Mononuclear cell (primary cell): Measurements from ENCODE around the gene CBLC. TPM values are rescaled to one million over a fixed set of nuclear protein-coding genes. Genes with fewer than 3 reads are reported as not detected.

ENCODE experiments used
- H3K27me3 ChIP-seq: 2 replicates; pipeline ENCODE4 v1.6.0; 2011; ENCODE audit warnings: low read length, control low read depth; ENCODE audit not compliant: insufficient read depth
- H3K4me1 ChIP-seq: 2 replicates; pipeline ENCODE4 v1.5.1; 2011; ENCODE audit warnings: mild to moderate bottlenecking, low read length, control low read depth; ENCODE audit not compliant: insufficient read depth
- H3K4me3 ChIP-seq: 2 replicates; pipeline ENCODE4 v1.5.1; 2011; ENCODE audit warnings: mild to moderate bottlenecking, low read length, moderate library complexity
- H3K9me3 ChIP-seq: 2 replicates; pipeline ENCODE4 v1.5.1; 2011; ENCODE audit warnings: low read depth, mild to moderate bottlenecking, control low read depth, low read length
- total RNA-seq: library from RNA; depleted of rRNA; stranded (reverse); fragments of >200 nt; gene quantifications from one replicate; pipeline ENCODE4 v1.2.3, GENCODE V29; 2012

CBLC gene
- total RNA-seq, 1 donor, result not detected

DNA sequence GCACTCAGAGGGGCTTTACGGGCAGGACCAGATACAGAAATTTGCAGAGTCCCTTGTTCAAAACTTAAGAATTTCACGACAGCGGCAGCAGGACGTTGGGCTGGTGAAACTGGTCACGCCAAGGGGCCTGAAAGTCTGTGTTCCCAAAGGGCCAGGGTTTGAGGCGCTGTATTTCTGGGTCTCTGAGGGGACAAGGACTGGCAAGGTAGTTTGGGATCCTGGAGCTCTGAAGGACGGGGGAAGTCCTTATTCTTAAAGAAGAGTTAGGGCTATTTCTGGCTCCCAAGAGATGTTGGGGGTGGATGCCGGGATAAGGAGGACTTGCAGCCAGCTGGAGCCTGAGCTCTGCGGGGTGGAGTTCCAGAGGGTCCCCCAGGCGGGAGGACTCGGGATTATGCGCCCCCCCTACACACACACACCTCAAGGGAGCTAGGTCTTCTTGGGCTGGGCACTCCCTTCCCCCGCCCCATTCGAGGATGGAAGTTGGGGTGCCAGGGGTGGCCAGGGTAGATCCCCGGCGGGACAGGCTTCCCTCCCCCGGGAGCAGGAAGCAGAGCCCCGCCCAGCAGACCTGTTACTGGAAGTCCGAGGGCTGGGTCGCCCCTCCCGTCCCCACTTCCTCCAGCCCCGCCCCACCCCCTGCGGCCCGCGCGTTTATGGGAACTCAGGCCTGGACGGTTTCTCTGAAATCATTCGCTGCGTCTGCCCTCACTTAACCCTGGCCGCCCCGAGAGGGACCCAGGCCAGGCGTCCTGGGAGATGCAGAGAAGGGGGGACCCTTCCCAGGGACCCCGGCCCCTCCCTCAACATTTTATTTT, 23.5 kb upstream of the CBLC start:
- Histone ChIP-seq H3K9me3 (no peaks in the 10 kb centered on the region), H3K27me3 (no peaks in the 10 kb centered on the region), H3K4me1 (peaks cover 70% of the 10 kb centered on the region), H3K4me3 (peak overlapping the region; percentile 64)

DNA sequence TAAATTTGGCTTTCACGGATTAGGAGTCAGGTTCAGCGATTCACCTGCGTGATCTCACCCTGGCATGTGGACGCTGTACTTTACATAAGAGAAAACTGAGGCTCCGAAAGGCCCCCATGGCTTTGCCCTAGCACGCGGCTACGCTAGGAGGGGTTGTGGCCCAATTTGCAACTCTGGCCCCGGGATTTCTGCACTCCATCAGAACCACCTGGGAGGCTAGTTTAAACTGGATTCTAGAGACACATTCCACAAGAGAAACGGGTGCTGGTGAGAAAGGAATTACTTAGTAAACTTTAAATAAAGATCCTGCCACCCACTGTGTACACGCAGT, 23.0 kb upstream of the CBLC start:
- Histone ChIP-seq H3K4me3 (peak overlapping the region; percentile 28), H3K4me1 (peaks cover 66% of the 10 kb centered on the region), H3K27me3 (no peaks in the 10 kb centered on the region), H3K9me3 (no peaks in the 10 kb centered on the region)

DNA sequence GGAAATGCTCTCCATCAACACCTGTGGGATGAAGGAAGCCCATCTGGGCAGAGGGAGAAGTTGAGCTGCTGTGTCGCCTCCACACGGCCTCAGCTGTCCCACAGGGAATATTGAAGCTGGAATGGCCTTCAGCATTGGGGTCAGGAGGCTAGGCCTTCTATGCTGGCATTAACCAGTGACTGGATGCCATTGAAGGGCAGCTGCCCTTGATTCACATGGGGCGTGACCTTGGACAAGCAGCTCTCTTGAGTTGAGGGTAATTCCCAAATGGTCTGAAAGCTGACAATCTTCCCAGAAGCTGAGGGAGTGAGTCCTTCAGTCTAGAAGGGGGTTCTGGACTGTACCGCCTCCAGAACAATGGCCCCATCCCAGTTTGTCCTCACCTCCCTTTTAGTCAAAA, 22.5 kb upstream of the CBLC start:
- Histone ChIP-seq H3K27me3 (no peaks in the 10 kb centered on the region), H3K9me3 (no peaks in the 10 kb centered on the region), H3K4me1 (peaks cover 66% of the 10 kb centered on the region), H3K4me3 (peak overlapping the region; percentile 28)

DNA sequence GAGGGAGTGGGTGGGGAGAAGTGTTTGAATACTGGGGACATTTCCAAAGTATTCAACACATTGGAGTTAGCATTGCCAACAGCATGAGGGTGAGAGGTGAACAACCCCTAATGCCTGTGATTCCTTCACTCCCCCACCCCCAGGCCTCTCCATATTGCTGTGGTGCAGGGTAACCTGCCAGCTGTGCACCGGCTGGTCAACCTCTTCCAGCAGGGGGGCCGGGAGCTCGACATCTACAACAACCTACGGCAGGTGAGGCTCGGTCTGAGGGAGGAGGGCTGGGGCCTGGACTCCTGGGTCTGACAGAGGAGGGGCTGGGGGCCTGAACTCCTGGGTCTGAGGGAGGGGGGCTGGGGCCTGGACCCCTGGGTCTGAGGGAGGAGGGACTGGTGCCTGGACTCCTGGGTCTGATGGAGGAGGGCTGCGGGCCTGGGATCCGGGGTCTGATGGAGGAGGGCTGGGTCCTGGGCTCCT, 21.6 kb upstream of the CBLC start:
- H3K4me3 ChIP-seq, result no peak overlapping the region
- H3K4me1 ChIP-seq, result peaks cover 64% of the 10 kb centered on the region
- H3K27me3 ChIP-seq, result no peaks in the 10 kb centered on the region
- H3K9me3 ChIP-seq, result no peaks in the 10 kb centered on the region

DNA sequence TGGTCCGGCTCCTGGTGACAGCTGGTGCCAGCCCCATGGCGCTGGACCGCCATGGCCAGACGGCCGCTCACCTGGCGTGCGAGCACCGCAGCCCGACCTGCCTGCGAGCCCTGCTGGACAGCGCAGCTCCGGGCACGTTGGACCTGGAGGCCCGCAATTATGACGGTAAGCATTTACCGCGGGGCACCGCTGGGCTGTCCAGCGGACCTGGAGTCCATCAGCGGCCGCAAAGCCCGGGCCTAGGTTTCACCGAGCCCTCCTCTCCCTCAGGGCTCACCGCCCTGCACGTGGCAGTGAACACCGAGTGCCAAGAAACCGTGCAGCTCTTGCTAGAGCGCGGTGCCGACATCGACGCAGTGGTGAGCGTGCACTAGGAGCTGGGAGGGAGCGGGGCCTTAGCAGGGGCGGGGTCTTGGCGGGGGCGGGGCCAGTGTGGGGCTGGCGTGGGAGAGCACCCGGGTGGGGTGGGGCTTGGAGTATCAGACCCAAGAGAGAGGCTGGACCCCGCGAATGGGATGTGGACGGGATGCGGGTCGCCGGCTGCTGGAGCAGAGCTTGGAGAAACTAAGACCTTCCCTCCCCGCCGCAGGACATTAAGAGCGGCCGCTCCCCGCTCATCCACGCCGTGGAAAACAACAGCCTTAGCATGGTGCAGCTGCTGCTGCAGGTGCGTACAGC, 20.5 kb upstream of the CBLC start:
- peaks cover 53% of the 10 kb centered on the region for H3K4me1 ChIP-seq
- no peaks in the 10 kb centered on the region for H3K9me3 ChIP-seq
- no peak overlapping the region for H3K4me3 ChIP-seq
- no peaks in the 10 kb centered on the region for H3K27me3 ChIP-seq

DNA sequence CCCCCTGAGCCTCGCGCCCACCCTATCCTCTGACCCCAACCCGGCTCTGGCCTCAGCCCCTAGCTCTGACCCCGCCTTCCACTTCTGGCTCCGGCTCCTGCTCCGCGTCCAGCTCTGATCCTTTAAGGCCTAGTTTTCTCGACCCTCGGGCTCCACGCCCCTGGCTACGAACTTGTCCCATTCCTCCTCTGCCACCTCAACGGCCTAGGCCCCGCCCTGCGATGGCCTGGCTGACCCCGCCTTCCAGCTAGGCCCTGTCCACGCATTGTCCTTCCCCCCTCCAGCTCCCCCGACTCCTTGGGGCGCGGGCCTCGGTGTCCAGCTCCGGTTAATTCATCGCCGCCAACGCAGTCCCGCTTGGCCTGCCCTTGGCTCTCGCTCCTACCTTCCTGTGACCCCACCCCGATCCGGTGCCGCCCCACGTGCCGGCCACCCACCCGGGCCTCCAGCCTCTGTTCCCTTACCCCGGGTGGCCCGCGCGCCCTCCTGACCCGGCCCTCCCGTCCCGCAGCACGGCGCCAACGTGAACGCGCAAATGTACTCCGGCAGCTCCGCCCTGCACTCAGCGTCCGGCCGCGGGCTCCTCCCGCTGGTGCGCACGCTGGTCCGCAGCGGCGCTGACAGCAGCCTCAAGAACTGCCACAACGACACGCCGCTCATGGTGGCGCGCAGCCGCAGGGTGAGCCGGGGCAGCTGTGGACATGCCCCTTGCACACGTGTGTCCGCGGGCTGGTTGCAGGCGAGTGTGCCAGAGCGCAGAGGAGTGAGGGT, 19.8 kb upstream of the CBLC start:
- Histone ChIP-seq H3K27me3 (no peaks in the 10 kb centered on the region), H3K9me3 (no peaks in the 10 kb centered on the region), H3K4me1 (peaks cover 46% of the 10 kb centered on the region), H3K4me3 (no peak overlapping the region)

DNA sequence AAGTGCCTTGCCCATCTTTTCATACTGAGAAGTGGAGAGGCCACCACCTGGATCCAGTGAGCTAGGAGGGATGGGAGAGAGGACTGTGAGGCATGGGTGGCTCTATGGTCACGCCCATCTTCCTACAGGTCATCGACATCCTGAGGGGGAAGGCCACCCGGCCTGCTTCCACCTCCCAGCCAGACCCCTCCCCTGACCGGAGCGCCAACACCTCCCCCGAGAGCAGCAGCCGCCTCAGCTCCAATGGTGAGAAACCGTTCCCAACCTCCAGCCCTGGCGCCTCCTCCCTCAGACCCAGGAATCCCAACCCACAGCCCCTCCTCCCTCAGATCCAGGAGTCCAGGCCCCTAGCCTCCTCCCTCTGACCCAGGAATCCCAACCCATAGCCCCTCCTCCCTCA, 19.1 kb upstream of the CBLC start:
- Histone ChIP-seq H3K9me3 (no peaks in the 10 kb centered on the region), H3K4me3 (no peak overlapping the region), H3K27me3 (no peaks in the 10 kb centered on the region), H3K4me1 (peaks cover 44% of the 10 kb centered on the region)

DNA sequence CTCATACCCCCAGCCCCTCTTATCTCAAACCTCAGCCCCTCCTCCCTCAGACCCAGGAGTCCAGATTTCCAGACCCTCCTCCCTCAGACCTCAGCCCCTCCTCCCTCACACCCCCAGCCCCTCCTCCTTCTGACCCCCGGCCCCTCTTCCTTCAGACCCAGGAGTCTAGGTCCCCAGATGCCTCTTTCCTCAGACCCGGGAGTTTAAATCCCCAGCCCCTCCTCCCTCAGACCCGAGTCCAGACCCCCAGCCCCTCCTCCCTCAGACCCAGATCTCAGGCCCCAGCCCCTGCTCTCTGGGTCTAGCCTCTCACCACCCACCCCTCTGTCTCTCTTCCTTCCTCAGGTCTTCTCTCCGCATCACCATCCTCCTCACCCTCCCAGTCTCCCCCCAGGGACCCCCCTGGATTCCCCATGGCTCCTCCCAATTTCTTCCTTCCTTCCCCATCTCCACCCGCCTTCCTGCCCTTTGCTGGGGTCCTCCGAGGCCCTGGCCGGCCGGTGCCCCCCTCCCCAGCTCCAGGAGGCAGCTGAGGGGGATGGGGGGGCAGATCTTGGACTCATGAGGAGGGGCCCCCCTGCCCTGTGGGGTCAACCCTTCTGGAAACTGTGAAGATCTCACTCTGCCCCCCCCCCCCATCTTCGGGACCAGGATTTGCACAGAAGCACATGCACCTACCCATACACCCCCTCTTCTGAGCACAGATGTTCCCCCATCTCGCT, 18.4 kb upstream of the CBLC start:
- no peaks in the 10 kb centered on the region for H3K9me3 ChIP-seq
- no peak overlapping the region for H3K4me3 ChIP-seq
- no peaks in the 10 kb centered on the region for H3K27me3 ChIP-seq
- peaks cover 46% of the 10 kb centered on the region for H3K4me1 ChIP-seq

DNA sequence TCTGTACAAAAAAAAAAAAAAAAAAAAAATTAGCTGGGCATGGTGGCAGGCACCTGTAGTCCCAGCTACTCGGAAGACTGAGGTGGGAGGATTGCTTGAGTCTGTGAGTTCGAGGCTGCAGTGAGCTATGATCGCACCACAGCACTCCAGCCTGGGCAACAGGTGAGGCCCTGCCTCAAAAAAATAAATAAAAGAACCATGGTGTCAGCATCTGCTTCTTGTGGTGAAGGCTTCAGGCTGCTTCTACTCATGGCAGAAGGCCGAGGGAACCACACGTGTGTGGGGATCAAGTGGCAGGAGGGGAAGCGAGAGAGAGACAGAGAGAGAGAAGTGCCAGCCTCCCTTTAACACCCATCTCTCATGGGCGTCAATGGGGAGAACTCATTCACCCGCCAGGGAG, 15.7 kb upstream of the CBLC start:
- H3K4me1 ChIP-seq, result peaks cover 45% of the 10 kb centered on the region
- no peaks in the 10 kb centered on the region for H3K27me3 ChIP-seq
- H3K9me3 ChIP-seq, result no peaks in the 10 kb centered on the region
- H3K4me3 ChIP-seq, result no peak overlapping the region

DNA sequence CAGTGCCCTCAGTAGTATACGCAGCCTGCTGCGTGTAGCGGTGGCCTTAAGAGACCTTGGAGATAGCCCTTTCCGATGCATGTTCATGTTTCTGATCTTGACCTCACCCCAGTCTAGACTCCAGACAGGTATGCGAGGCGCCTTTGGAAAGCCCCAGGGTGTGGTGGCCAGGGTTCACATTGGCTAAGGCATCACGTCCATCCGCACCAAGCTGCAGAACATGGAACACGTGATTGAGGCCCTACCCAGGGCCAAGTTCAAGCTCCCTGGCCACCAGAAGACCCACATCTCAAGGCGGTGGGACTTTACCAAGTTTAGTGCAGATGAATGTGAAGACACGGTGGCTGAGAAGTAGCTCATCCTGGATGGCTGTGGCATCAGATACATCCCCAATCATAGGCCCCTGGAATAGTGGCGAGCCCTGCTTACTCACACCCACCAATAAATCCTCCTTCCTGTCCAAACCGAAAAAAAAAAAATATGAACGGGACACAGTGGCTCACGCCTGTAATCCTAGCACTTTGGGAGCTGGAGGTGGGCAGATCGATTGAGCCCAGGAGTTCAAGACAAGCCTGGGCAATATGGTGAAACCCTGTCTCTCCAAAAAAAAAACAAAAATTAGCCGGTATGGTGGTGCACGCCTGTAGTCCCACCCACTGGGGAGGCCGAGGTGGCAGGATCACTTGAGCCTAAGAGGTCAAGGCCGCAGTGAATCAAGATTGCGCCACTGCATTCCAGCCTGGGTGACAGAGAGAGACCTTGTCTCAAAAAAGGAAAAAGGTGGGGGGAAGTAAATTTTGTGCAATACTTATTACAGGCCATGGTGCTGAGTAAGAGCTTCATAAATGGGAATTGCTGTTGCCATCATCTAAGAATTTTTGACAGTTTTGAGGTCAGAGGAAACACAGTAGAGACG, 12.4 kb upstream of the CBLC start:
- Histone ChIP-seq H3K4me3 (no peak overlapping the region), H3K4me1 (peaks cover 61% of the 10 kb centered on the region), H3K27me3 (no peaks in the 10 kb centered on the region), H3K9me3 (no peaks in the 10 kb centered on the region)

DNA sequence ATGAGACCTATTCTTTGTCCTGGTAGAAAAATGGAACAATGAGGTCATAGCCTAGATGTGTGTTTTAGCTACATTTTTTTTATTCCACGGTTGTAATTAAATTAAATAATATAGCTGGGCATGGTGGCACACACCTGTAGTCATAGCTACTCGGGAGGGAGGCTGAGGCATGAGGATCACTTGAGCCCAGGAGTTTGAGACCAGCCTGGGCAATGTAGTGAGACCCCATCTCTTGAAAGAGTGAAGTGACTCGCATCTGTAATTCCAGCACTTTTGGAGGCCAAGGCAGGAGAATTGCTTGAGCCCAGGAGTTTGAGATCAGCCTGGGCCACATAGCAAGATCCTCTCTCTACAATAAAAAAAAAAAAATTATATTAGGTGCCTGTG, 11.7 kb upstream of the CBLC start:
- peaks cover 60% of the 10 kb centered on the region for H3K4me1 ChIP-seq
- no peak overlapping the region for H3K4me3 ChIP-seq
- no peaks in the 10 kb centered on the region for H3K27me3 ChIP-seq
- H3K9me3 ChIP-seq, result no peaks in the 10 kb centered on the region

DNA sequence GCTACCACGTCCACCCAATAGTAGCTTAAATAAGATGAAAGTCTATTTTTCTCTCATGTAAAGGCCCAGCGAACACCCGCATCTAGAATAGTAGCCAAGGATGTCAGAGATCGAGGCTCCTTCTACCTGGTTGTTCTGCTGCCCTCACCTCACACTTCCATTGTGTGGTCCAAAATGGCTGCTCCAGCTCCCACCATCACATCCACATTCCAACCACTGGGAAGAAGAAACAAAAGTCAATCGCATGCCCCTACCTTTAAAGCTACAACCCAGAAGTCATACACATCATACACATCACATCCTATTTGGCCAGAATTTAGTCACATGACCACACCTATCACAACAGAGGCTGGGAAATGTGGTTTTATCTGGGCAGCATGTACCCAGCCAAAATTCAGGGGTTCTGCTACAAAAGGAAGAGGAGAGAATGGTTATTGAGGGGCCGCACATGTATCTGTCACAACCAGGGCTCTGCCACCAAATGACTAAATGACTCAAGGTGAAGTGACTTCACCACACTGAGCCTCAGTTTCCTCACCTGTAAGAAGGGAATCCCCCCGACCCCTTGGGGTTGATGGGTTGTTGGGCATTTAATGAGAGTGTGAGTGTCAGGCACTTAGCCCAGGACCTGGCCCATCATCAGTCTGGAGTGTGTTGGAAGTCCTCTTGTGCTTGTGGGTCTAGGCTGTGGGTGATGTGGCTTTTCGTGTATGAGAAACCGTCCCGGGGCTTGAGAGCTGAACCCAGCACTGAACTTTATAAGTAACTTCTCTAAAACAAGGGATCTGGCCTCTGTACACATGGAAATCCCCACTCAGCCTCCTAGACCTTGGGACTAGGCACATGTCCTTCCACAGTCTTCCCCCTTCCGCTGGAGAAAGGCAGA, 10.2 kb upstream of the CBLC start:
- H3K4me3 ChIP-seq, result no peak overlapping the region
- peaks cover 61% of the 10 kb centered on the region for H3K4me1 ChIP-seq
- H3K9me3 ChIP-seq, result no peaks in the 10 kb centered on the region
- H3K27me3 ChIP-seq, result no peaks in the 10 kb centered on the region

DNA sequence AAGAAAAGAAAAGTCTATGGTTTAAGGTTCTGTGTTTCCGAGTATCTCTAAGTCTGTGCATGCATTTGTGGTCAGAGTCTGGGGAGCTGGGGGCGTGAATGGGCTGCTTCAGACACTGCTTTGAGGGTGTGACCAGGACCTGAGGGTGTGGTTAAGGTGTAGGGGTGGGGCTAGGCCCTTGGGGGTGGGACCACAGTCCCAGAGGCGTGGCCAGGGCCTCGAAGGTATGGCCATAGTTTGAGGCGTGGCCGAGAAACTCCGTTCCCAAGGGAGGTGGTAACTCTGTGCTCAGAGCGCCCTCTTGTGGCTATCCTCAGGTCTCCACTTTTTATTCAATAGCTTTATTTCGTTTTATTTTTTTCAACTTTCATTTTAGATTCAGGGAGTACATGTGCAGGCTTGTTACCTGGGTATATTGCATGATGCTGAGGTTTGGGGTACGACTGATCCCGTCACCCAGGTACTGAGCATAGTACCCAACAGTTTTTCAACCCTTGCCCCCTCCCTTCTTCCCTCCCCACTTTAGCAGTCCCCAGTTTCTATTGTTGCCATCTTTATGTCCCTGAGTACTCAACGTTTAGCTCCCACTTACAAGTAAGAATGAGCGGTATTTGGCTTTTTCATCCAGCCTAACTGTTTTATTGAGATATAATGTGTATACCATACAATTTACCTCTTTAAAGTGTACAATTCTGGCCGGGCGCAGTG, 7.0 kb upstream of the CBLC start:
- Histone ChIP-seq H3K4me1 (peaks cover 39% of the 10 kb centered on the region), H3K27me3 (no peaks in the 10 kb centered on the region), H3K9me3 (no peaks in the 10 kb centered on the region), H3K4me3 (no peak overlapping the region)
